Tibial nerve (tissue), 4 donors: ENCODE data around the gene ATXN10. TPM values are rescaled to one million over a fixed set of nuclear protein-coding genes. Genes with fewer than 3 reads are reported as not detected.
"Not testable (repeated sequence)": the region's sequence is repeated elsewhere in the genome, so short reads cannot be mapped to it uniquely, and the experiment has no call there.

Experiments
- DNase-seq, 2 donors: peaks; one replicate each; pipeline ENCODE4 v3.0.0-alpha.2; 2019; ENCODE audit warnings: low spot score in 2 of 2
- H3K27ac ChIP-seq, 4 donors: fragments of 200-600 bp; sonication (generic) in 3 of 4; one replicate each; pipeline ENCODE4 v1.5.1; 2017 to 2019; ENCODE audit warnings: mild to moderate bottlenecking in 1 of 4
- H3K27me3 ChIP-seq, 2 donors: fragments of 200-600 bp; sonication (generic) in 1 of 2; one replicate each; pipeline versions ENCODE4 v1.5.1 to v1.6.0; 2017 to 2019
- H3K36me3 ChIP-seq, 3 donors: fragments of 200-600 bp; sonication (generic); one replicate each; pipeline ENCODE4 v1.5.1; 2018 to 2019
- H3K4me1 ChIP-seq, 4 donors: fragments of 200-600 bp; sonication (generic) in 3 of 4; one replicate each; pipeline ENCODE4 v1.5.1; 2017 to 2019
- H3K4me3 ChIP-seq, 4 donors: fragments of 200-600 bp; sonication (generic) in 3 of 4; one replicate each; pipeline ENCODE4 v1.5.1; 2017 to 2019; ENCODE audit warnings: mild to moderate bottlenecking in 1 of 4, moderate library complexity in 1 of 4
- H3K9me3 ChIP-seq, 4 donors: fragments of 200-600 bp; sonication (generic) in 3 of 4; one replicate each; pipeline ENCODE4 v1.5.1; 2017 to 2019
- CTCF ChIP-seq, 5 experiments: fragments of 200-600 bp in 3 of 5; fragments of 450-650 bp in 2 of 5; sonication (generic) in 3 of 5; IDR thresholded peaks; one replicate each; pipeline ENCODE4 v1.5.1; 2016 to 2019; ENCODE audit warnings: antibody characterized with exemption in 5 of 5, mild to moderate bottlenecking in 3 of 5, moderate library complexity in 2 of 5
- EP300 ChIP-seq, 2 donors: sonication (generic); formaldehyde crosslinking; IDR thresholded peaks; one replicate each; pipeline ENCODE4 v1.6.1; 2017; ENCODE audit warnings: antibody characterized with exemption in 2 of 2, mild to moderate bottlenecking in 1 of 2
- POLR2A ChIP-seq, 2 donors: fragments of 450-650 bp; IDR thresholded peaks; one replicate each; pipeline ENCODE4 v1.6.1; 2017; ENCODE audit warnings: antibody characterized with exemption in 2 of 2, mild to moderate bottlenecking in 2 of 2, moderate library complexity in 2 of 2
- WGBS, 2 donors: methylation state at CpG; one replicate each; pipeline ENCODE4 v1.1.5; 2018; 5-methylcytosine and 5-hydroxymethylcytosine counted together
- total RNA-seq, 4 donors: library from RNA; depleted of rRNA; stranded (reverse); fragments of >200 nt; gene quantifications; one replicate each; pipeline ENCODE4 v1.1.0, GENCODE V29; 2016

The ATXN10 gene
- total RNA-seq, 4 donors from 2014 or later, result 163 to 197 (median 178) TPM

- no peak for TF ChIP-seq EP300 (IDR thresholded peaks at IDR 0.05)
- no peak for TF ChIP-seq CTCF (IDR thresholded peaks at IDR 0.05)
- TF ChIP-seq POLR2A (IDR thresholded peaks at IDR 0.05), result no peak
- Histone ChIP-seq H3K4me1 (peaks cover 0 to 13% (median 0%) of the 10 kb centered on the region in 4 donors), H3K27me3 (no peaks in the 10 kb centered on the region), H3K9me3 (no peaks in the 10 kb centered on the region), H3K36me3 (peaks cover 0 to 58% (median 0%) of the 10 kb centered on the region in 3 donors), H3K27ac (no peak overlapping the region), H3K4me3 (no peak overlapping the region)
- WGBS, 2 donors, result 87 to 97% methylated on average over 2 of the region's 2 CpGs
- no peak for DNase-seq
Observed at GRCh38 chr22:45709866-45710265, 38.2 kb downstream of the ATXN10 start.

GRCh38 chr22:45710469-45710868 lies 38.8 kb downstream of the ATXN10 start:
- no peak for TF ChIP-seq EP300 (IDR thresholded peaks at IDR 0.05)
- TF ChIP-seq CTCF (IDR thresholded peaks at IDR 0.05), result no peak
- no peak for TF ChIP-seq POLR2A (IDR thresholded peaks at IDR 0.05)
- 92 to 94% methylated on average over 3 of the region's 3 CpGs for WGBS, 2 donors
- Histone ChIP-seq H3K4me1 (peaks cover 0 to 13% (median 0%) of the 10 kb centered on the region in 4 donors), H3K36me3 (peaks cover 0 to 52% (median 0%) of the 10 kb centered on the region in 3 donors), H3K27ac (no peak overlapping the region), H3K9me3 (no peaks in the 10 kb centered on the region), H3K4me3 (no peak overlapping the region), H3K27me3 (no peaks in the 10 kb centered on the region)
- DNase-seq, result no peak

- DNase-seq, H3K4me1 ChIP-seq: not testable (repeated sequence)
- 98 to 99% methylated on average over 4 of the region's 4 CpGs for WGBS, 2 donors
Observed at GRCh38 chr22:45714390-45714789, 42.8 kb downstream of the ATXN10 start.

GRCh38 chr22:45717789-45718188 lies 46.2 kb downstream of the ATXN10 start:
- no peak for TF ChIP-seq POLR2A (IDR thresholded peaks at IDR 0.05)
- TF ChIP-seq CTCF (IDR thresholded peaks at IDR 0.05), result no peak
- no peak for TF ChIP-seq EP300 (IDR thresholded peaks at IDR 0.05)
- WGBS, 2 donors, result 90 to 97% methylated on average over 1 of the region's 1 CpG
- no peak overlapping the region for H3K4me3 ChIP-seq

More at GRCh38 chr22:45714390-45714789, 42.8 kb downstream of the ATXN10 start:
- H3K27me3 ChIP-seq, H3K4me3 ChIP-seq, H3K27ac ChIP-seq, H3K9me3 ChIP-seq: not testable (repeated sequence)
- peaks cover 0 to 36% (median 0%) of the 10 kb centered on the region in 3 donors for H3K36me3 ChIP-seq

GRCh38 chr22:45718391-45718790 lies 46.8 kb downstream of the ATXN10 start:
- WGBS, 2 donors, result 90 to 96% methylated on average over 4 of the region's 4 CpGs
- H3K4me3 ChIP-seq, result no peak overlapping the region

More at GRCh38 chr22:45717789-45718188, 46.2 kb downstream of the ATXN10 start:
- Histone ChIP-seq H3K27me3 (no peaks in the 10 kb centered on the region), H3K4me1 (no peaks in the 10 kb centered on the region), H3K9me3 (no peaks in the 10 kb centered on the region), H3K36me3 (peaks cover 0 to 38% (median 0%) of the 10 kb centered on the region in 3 donors), H3K27ac (no peak overlapping the region)
- no peak for DNase-seq

GRCh38 chr22:45720839-45721378 lies 49.3 kb downstream of the ATXN10 start:
- Histone ChIP-seq H3K36me3 (peaks cover 0 to 44% (median 0%) of the 10 kb centered on the region in 3 donors), H3K4me1 (peaks cover 0 to under 1% (median 0%) of the 10 kb centered on the region in 4 donors), H3K27me3 (no peaks in the 10 kb centered on the region), H3K4me3 (no peak overlapping the region), H3K9me3 (no peaks in the 10 kb centered on the region), H3K27ac (no peak overlapping the region)
- TF ChIP-seq POLR2A (IDR thresholded peaks at IDR 0.05) (no peak), CTCF (IDR thresholded peaks at IDR 0.05) (no peak), EP300 (IDR thresholded peaks at IDR 0.05) (no peak)
- WGBS, 2 donors, result 87 to 88% methylated on average over 5 of the region's 5 CpGs
- no peak for DNase-seq

More at GRCh38 chr22:45718391-45718790, 46.8 kb downstream of the ATXN10 start:
- H3K4me1 ChIP-seq, result no peaks in the 10 kb centered on the region
- TF ChIP-seq EP300 (IDR thresholded peaks at IDR 0.05) (no peak), POLR2A (IDR thresholded peaks at IDR 0.05) (no peak)
- H3K27ac ChIP-seq, result no peak overlapping the region
- no peak for DNase-seq
- no peaks in the 10 kb centered on the region for H3K9me3 ChIP-seq
- no peaks in the 10 kb centered on the region for H3K27me3 ChIP-seq
- peaks cover 0 to 41% (median 0%) of the 10 kb centered on the region in 3 donors for H3K36me3 ChIP-seq
